Activated gamma-delta T cell treated with anti-CD3 and anti-CD28 coated beads, Interleukin-2, amount 50 U/mL, for 16 hours (primary cell): Measurements from ENCODE around the gene CAMK2D.

Experiments used
- DNase-seq: peaks from one replicate; pipeline ENCODE4 v3.0.0-alpha.2; 2020; ENCODE audit warnings: low read depth

CAMK2D gene

GRCh38 chr4:113564493-113564892 lies 197.0 kb downstream of the CAMK2D start:
- DNase-seq = no peak

- no peak for DNase-seq
These were observed 197.7 kb downstream of the CAMK2D start for GRCh38 chr4:113563691-113564378.

- DNase-seq = no peak
These were observed 199.8 kb downstream of the CAMK2D start for GRCh38 chr4:113561758-113562157.

GRCh38 chr4:113561092-113561491 lies 200.4 kb downstream of the CAMK2D start:
- no peak for DNase-seq

- no peak for DNase-seq
These were observed 201.0 kb downstream of the CAMK2D start for GRCh38 chr4:113560579-113560978.

- DNase-seq = no peak
These were observed 201.6 kb downstream of the CAMK2D start for GRCh38 chr4:113559947-113560346.

- no peak for DNase-seq
These were observed 205.0 kb downstream of the CAMK2D start for GRCh38 chr4:113556382-113557134.

GRCh38 chr4:113555868-113556267 lies 205.7 kb downstream of the CAMK2D start:
- no peak for DNase-seq

- DNase-seq = no peak
These were observed 208.5 kb downstream of the CAMK2D start for GRCh38 chr4:113553082-113553481.

- DNase-seq = no peak
These were observed 211.0 kb downstream of the CAMK2D start for GRCh38 chr4:113550510-113550909.

GRCh38 chr4:113548303-113548702 lies 213.2 kb downstream of the CAMK2D start:
- DNase-seq = no peak

GRCh38 chr4:113547487-113548042 lies 214.0 kb downstream of the CAMK2D start:
- DNase-seq = peak; percentile 81

GRCh38 chr4:113541933-113542332 lies 219.6 kb downstream of the CAMK2D start:
- DNase-seq = no peak

- DNase-seq = no peak
These were observed 220.7 kb downstream of the CAMK2D start for GRCh38 chr4:113540859-113541258.

GRCh38 chr4:113539408-113539807 lies 222.1 kb downstream of the CAMK2D start:
- DNase-seq = no peak

GRCh38 chr4:113537628-113538027 lies 223.9 kb downstream of the CAMK2D start:
- DNase-seq = no peak

- no peak for DNase-seq
These were observed 224.3 kb downstream of the CAMK2D start for GRCh38 chr4:113537203-113537602.

- DNase-seq = no peak
These were observed 226.8 kb downstream of the CAMK2D start for GRCh38 chr4:113534711-113535110.

- DNase-seq = no peak
These were observed 230.0 kb downstream of the CAMK2D start for GRCh38 chr4:113531572-113531971.

- no peak for DNase-seq
These were observed 233.1 kb downstream of the CAMK2D start for GRCh38 chr4:113528395-113528794.

- DNase-seq = no peak
These were observed 236.0 kb downstream of the CAMK2D start for GRCh38 chr4:113525521-113525920.

- no peak for DNase-seq
These were observed 236.9 kb downstream of the CAMK2D start for GRCh38 chr4:113524505-113525186.

- no peak for DNase-seq
These were observed 237.4 kb downstream of the CAMK2D start for GRCh38 chr4:113524096-113524495.
